ENCODE measurements around the gene THUMPD3.

DNA sequence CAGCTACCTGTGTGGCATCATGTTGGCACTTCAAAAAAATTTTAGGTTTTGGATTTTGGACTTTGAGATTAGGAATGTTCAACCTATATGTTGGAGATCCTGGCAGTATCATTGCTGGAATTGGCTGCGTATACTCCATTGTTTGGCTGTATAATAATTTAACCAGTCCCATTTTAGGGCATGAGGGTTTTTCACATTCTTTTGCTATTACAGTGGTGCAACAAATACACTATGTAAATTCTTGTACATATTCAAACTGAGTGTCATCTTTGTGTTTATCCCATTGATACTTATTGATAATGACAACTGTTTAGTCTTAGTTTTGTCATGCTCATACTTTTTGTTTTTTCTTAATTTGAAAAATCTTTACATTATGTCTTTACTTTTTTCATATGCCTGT lies 6.7 kb downstream of the THUMPD3 start:
- no peak for TF ChIP-seq CTCF (IDR thresholded peaks at IDR 0.05)
- no peak for TF ChIP-seq POLR2A (IDR thresholded peaks at IDR 0.05)

All from prostate gland (tissue), 2 donors.